Measurements from ENCODE around the gene CCDC167. TPM values are rescaled to one million over a fixed set of nuclear protein-coding genes. Genes with fewer than 3 reads are reported as not detected.
A peak's percentile ranks its signal among the peaks of the same experiment; 100 is the strongest.

Gene CCDC167
- total RNA-seq, 1 donor from 2014 or later = 29.7 TPM

GRCh38 chr6:37478827-37479226 is 20.9 kb downstream of the CCDC167 start:
- H3K36me3 ChIP-seq (ENCODE audit: control insufficient read depth, insufficient read depth, low read length) = peaks cover 36% of the 10 kb centered on the region
- no peak for TF ChIP-seq CTCF (IDR thresholded peaks at IDR 0.05; ENCODE audit: insufficient read depth, low read length, severe bottlenecking)
- FAIRE-seq = no peak
- no peak for DNase-seq (ENCODE audit: low read depth)
- H3K27me3 ChIP-seq (ENCODE audit: control insufficient read depth, insufficient read depth, low read length) = no peaks in the 10 kb centered on the region
- no peak overlapping the region for H3K4me3 ChIP-seq (ENCODE audit: low read depth, low read length)

- peak; percentile 40 for FAIRE-seq
- no peak for DNase-seq (ENCODE audit: low read depth)
- Histone ChIP-seq H3K4me3 (ENCODE audit: low read depth, low read length) (no peak overlapping the region), H3K27me3 (ENCODE audit: control insufficient read depth, insufficient read depth, low read length) (no peaks in the 10 kb centered on the region), H3K36me3 (ENCODE audit: control insufficient read depth, insufficient read depth, low read length) (peaks cover 34% of the 10 kb centered on the region)
- TF ChIP-seq CTCF (IDR thresholded peaks at IDR 0.05; ENCODE audit: insufficient read depth, low read length, severe bottlenecking) = no peak
These were observed 21.8 kb downstream of the CCDC167 start for GRCh38 chr6:37477656-37478435.

- TF ChIP-seq CTCF (IDR thresholded peaks at IDR 0.05; ENCODE audit: insufficient read depth, low read length, severe bottlenecking) = no peak
- Histone ChIP-seq H3K27me3 (ENCODE audit: control insufficient read depth, insufficient read depth, low read length) (no peaks in the 10 kb centered on the region), H3K36me3 (ENCODE audit: control insufficient read depth, insufficient read depth, low read length) (peaks cover 34% of the 10 kb centered on the region), H3K4me3 (ENCODE audit: low read depth, low read length) (no peak overlapping the region)
- DNase-seq (ENCODE audit: low read depth) (no peak), FAIRE-seq (no peak)
These were observed 22.5 kb downstream of the CCDC167 start for GRCh38 chr6:37477191-37477590.

- DNase-seq (ENCODE audit: low read depth) = no peak
- no peak for TF ChIP-seq CTCF (IDR thresholded peaks at IDR 0.05; ENCODE audit: insufficient read depth, low read length, severe bottlenecking)
- no peak for FAIRE-seq
- H3K4me3 ChIP-seq (ENCODE audit: low read depth, low read length) = no peak overlapping the region
- H3K36me3 ChIP-seq (ENCODE audit: control insufficient read depth, insufficient read depth, low read length) = peaks cover 24% of the 10 kb centered on the region
- H3K27me3 ChIP-seq (ENCODE audit: control insufficient read depth, insufficient read depth, low read length) = no peaks in the 10 kb centered on the region
These were observed 25.4 kb downstream of the CCDC167 start for GRCh38 chr6:37474316-37474715.

GRCh38 chr6:37473364-37474095 is 26.2 kb downstream of the CCDC167 start:
- peak; percentile 93 for FAIRE-seq
- Histone ChIP-seq H3K4me3 (ENCODE audit: low read depth, low read length) (no peak overlapping the region), H3K27me3 (ENCODE audit: control insufficient read depth, insufficient read depth, low read length) (no peaks in the 10 kb centered on the region), H3K36me3 (ENCODE audit: control insufficient read depth, insufficient read depth, low read length) (peaks cover 18% of the 10 kb centered on the region)
- no peak for TF ChIP-seq CTCF (IDR thresholded peaks at IDR 0.05; ENCODE audit: insufficient read depth, low read length, severe bottlenecking)
- DNase-seq (ENCODE audit: low read depth) = peak; percentile 70

Data from bronchial epithelial cell (primary cell).